ENCODE data around the gene KCTD19. TPM values are rescaled to one million over a fixed set of nuclear protein-coding genes. Genes with fewer than 3 reads are reported as not detected.

The KCTD19 gene
- total RNA-seq, 2 donors from 2014 or later, result 0.67 TPM; not detected in 1

DNA sequence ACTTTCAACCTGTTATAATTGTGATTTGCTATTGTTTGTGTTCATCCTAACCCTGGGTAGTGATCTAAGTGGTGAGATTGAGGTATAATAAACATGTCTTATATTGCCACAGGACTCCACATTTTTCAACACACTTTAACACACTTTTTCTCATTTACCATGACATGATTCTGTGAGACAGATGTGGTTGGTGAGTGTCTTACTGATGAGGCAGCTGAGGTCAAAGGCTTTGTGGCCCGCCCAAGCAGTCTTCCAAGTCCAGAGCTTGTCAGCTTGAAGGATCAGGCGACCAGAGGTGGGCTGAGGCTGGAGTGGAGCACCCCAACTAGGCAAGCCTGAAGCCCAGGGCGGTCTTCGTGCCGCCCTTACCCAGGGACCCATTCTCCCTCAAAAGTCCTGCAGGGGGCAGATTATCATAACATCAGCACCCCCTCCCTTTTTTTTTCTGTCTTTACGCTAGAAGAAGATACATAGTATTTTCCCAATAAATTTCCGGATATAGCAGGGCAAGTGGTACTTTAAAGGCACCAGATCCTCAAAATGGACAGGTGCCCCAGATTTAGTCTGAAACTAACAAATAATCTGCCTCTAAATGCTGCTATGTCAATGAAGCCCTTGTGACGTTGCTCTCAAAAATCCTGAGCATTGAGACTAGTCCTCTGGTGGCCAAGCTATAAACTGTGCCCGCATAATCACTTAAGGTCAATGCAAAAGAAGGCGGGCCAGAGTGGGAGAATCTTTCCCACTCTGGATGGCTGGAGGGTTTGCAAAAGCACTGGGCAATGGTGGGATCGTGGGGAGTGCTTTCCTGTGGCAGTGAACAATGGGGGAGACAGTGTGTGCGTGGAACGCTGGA is 21.1 kb downstream of the KCTD19 start:
- H3K4me3 Mint-ChIP-seq, result no peak overlapping the region
- H3K27ac Mint-ChIP-seq, result no peak overlapping the region
- H3K27me3 Mint-ChIP-seq, result peaks cover 0 to 8% of the 10 kb centered on the region in 2 donors
- no peaks in the 10 kb centered on the region for H3K9me3 Mint-ChIP-seq
- ATAC-seq (no peak), DNase-seq (ENCODE audit: low spot score) (no peak)
- peaks cover 0 to 4% of the 10 kb centered on the region in 2 donors for H3K4me1 Mint-ChIP-seq (ENCODE audit: low read depth in 2 of 2)
- no peaks in the 10 kb centered on the region for H3K36me3 Mint-ChIP-seq

- no peaks in the 10 kb centered on the region for H3K9me3 Mint-ChIP-seq
- no peaks in the 10 kb centered on the region for H3K36me3 Mint-ChIP-seq
- H3K4me3 Mint-ChIP-seq, result no peak overlapping the region
- no peak for DNase-seq (ENCODE audit: low spot score)
- peaks cover 0 to 8% of the 10 kb centered on the region in 2 donors for H3K27me3 Mint-ChIP-seq
- no peak for ATAC-seq
- peak overlapping the region in 1 of 2 donors; percentile 34 for H3K27ac Mint-ChIP-seq
- peaks cover 0 to 4% of the 10 kb centered on the region in 2 donors for H3K4me1 Mint-ChIP-seq (ENCODE audit: low read depth in 2 of 2)
Measured at GRCh38 chr16:67304020-67304419, 22.5 kb downstream of the KCTD19 start.

DNA sequence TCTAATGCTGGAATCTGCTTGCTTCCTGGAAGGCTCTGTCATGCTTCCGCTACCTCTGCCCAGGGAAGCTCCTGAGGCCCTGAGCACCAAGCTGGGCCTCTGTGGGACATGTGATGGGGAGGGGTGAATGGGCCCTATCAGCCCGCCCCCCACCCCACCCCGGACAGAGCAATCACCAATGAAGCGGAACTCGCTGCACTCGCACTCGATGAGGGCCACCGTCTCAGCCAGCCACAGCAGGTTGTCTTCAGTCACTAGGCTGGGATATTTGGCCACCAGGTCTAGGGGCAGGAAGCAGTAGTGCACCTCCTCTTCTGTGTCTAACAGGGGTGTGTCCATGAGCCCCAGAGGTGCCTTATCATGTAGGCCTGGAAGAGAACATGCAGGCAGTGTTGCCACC is 23.6 kb downstream of the KCTD19 start:
- peaks cover 0 to 5% of the 10 kb centered on the region in 2 donors for H3K27me3 Mint-ChIP-seq

DNA sequence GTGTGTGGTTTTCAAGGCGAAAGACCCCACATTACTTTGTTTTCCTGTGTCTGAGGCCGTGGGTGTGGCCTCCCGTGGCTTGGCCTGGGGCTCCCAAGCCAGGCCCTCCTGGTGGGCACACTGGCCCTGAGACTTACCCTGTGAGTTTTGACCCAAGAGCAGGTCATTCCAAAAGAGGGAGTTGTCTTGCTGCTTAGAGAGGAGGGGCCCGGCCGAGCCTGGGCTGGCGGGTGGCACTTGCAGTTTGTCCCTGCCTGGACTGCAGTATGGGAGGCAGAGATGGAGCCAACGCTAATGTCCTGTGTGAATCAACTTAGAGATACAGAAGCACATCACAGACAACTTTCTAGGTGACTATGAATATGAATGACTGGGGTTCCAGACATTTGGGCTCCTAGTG is 24.5 kb downstream of the KCTD19 start:
- Mint-ChIP-seq H3K36me3 (no peaks in the 10 kb centered on the region), H3K27ac (no peak overlapping the region), H3K4me3 (no peak overlapping the region), H3K9me3 (no peaks in the 10 kb centered on the region), H3K4me1 (ENCODE audit: low read depth in 2 of 2) (no peaks in the 10 kb centered on the region), H3K27me3 (peaks cover 0 to 5% of the 10 kb centered on the region in 2 donors)
- ATAC-seq (no peak), DNase-seq (ENCODE audit: low spot score) (no peak)

More for the DNA sequence above, 23.6 kb downstream of the KCTD19 start:
- H3K4me3 Mint-ChIP-seq, result no peak overlapping the region
- H3K9me3 Mint-ChIP-seq, result no peaks in the 10 kb centered on the region
- DNase-seq (ENCODE audit: low spot score) (no peak), ATAC-seq (no peak)
- no peak overlapping the region for H3K27ac Mint-ChIP-seq
- no peaks in the 10 kb centered on the region for H3K4me1 Mint-ChIP-seq (ENCODE audit: low read depth in 2 of 2)
- H3K36me3 Mint-ChIP-seq, result no peaks in the 10 kb centered on the region

DNA sequence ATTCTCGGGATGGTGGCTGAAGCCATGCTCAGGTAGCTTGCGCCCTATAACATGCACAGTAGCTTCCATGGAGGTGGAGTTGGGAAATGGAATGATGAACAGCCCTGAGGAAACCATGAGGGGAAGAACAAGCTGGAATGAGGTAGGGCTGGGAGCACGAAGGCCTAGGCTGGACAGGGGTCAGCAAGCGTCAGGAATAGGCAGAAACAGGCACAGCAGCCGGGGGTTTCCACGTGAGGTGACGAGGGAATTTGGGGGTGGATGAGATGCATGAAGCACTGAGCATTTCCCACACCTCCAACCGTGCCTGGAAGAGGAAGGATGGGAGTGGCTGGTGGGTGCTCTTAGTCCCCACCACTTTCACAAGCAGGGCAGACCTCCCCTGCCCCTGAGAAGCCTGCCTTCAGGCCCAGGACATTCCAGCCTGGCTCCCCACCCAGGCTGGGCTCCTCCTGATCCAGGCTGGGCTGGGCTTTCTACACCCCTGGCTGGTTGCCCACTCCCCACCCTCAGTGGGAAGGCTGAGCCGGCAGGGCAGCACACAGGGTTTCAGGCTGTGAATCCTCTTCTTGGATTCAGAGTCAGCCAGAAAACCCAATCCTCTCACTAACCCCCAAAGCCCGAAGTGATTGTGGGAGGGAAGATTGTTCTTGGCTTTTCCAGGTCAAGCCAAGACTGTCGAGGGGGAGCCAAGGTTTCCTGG is 25.3 kb downstream of the KCTD19 start:
- DNase-seq (ENCODE audit: low spot score) (no peak), ATAC-seq (no peak)
- no peaks in the 10 kb centered on the region for H3K4me1 Mint-ChIP-seq (ENCODE audit: low read depth in 2 of 2)
- no peaks in the 10 kb centered on the region for H3K36me3 Mint-ChIP-seq
- H3K27me3 Mint-ChIP-seq, result peaks cover 0 to 3% of the 10 kb centered on the region in 2 donors
- H3K27ac Mint-ChIP-seq, result no peak overlapping the region
- no peak overlapping the region for H3K4me3 Mint-ChIP-seq
- no peaks in the 10 kb centered on the region for H3K9me3 Mint-ChIP-seq

DNA sequence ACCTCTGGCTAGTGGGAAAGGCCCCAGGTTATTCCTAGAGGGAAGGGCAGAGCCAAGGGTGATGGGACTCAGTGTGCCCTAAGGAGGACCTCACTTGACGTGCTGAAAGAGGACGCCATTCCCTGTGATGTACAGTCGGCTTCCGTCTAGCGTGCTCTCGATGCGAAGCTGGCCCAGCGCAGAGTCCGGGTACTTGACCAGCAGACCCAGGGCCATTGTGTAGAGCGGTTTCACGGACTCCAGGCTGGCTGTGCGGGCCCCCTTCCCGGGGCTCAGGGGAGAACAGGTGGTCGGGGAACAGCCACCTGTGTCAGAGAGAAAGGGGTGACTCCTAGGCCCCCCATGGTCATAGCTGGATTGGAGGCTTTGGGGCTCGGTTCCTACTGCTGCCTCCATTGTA is 27.3 kb downstream of the KCTD19 start:
- DNase-seq (ENCODE audit: low spot score), result no peak
- no peaks in the 10 kb centered on the region for H3K27me3 Mint-ChIP-seq
- ATAC-seq, result no peak
- H3K9me3 Mint-ChIP-seq, result no peaks in the 10 kb centered on the region
- H3K36me3 Mint-ChIP-seq, result no peaks in the 10 kb centered on the region
- peaks cover 0 to 5% of the 10 kb centered on the region in 2 donors for H3K4me1 Mint-ChIP-seq (ENCODE audit: low read depth in 2 of 2)
- H3K4me3 Mint-ChIP-seq, result no peak overlapping the region
- no peak overlapping the region for H3K27ac Mint-ChIP-seq

GRCh38 chr16:67298277-67298676 is 28.3 kb downstream of the KCTD19 start:
- Mint-ChIP-seq H3K4me3 (no peak overlapping the region), H3K9me3 (no peaks in the 10 kb centered on the region), H3K4me1 (ENCODE audit: low read depth in 2 of 2) (peaks cover 0 to 6% of the 10 kb centered on the region in 2 donors)

DNA sequence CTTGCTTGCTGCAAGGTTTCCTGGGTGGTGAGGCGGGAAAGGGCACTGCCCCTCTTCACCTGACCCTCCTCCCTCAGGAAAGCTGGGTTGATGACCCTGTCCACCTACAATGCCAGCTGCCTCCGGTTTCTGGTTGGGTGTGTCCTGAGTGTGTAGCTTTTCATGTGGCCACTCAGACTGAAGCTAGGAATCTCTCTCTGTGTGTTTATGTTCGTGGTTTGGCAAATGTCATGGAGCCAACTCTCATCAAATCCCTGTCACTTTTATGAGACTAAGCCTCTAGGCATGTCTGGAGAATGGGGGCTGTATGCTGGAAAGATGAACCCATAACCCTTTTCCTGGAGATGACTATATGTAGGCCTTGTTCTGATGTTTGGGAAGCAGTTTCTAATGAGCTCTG is 30.1 kb downstream of the KCTD19 start:
- DNase-seq (ENCODE audit: low spot score) (no peak), ATAC-seq (no peak)
- H3K36me3 Mint-ChIP-seq, result no peaks in the 10 kb centered on the region
- peaks cover 0 to 6% of the 10 kb centered on the region in 2 donors for H3K4me1 Mint-ChIP-seq (ENCODE audit: low read depth in 2 of 2)
- no peak overlapping the region for H3K4me3 Mint-ChIP-seq
- H3K9me3 Mint-ChIP-seq, result no peaks in the 10 kb centered on the region
- no peak overlapping the region for H3K27ac Mint-ChIP-seq
- no peaks in the 10 kb centered on the region for H3K27me3 Mint-ChIP-seq

More at GRCh38 chr16:67298277-67298676, 28.3 kb downstream of the KCTD19 start:
- Mint-ChIP-seq H3K36me3 (no peaks in the 10 kb centered on the region), H3K27me3 (no peaks in the 10 kb centered on the region), H3K27ac (no peak overlapping the region)
- no peak for ATAC-seq
- peak; percentile 31 for DNase-seq (ENCODE audit: low spot score)

GRCh38 chr16:67294938-67295361 is 31.6 kb downstream of the KCTD19 start:
- Mint-ChIP-seq H3K9me3 (no peaks in the 10 kb centered on the region), H3K4me3 (no peak overlapping the region), H3K27ac (no peak overlapping the region), H3K4me1 (ENCODE audit: low read depth in 2 of 2) (peaks cover under 1 to 11% of the 10 kb centered on the region in 2 donors), H3K27me3 (no peaks in the 10 kb centered on the region), H3K36me3 (no peaks in the 10 kb centered on the region)
- no peak for ATAC-seq
- DNase-seq (ENCODE audit: low spot score), result peak; percentile 32

GRCh38 chr16:67294171-67294757 is 32.3 kb downstream of the KCTD19 start:
- Mint-ChIP-seq H3K36me3 (no peaks in the 10 kb centered on the region), H3K9me3 (no peaks in the 10 kb centered on the region), H3K27ac (no peak overlapping the region), H3K4me3 (no peak overlapping the region), H3K4me1 (ENCODE audit: low read depth in 2 of 2) (peaks cover 7 to 17% of the 10 kb centered on the region in 2 donors), H3K27me3 (no peaks in the 10 kb centered on the region)
- DNase-seq (ENCODE audit: low spot score) (peak; percentile 55), ATAC-seq (no peak)

DNA sequence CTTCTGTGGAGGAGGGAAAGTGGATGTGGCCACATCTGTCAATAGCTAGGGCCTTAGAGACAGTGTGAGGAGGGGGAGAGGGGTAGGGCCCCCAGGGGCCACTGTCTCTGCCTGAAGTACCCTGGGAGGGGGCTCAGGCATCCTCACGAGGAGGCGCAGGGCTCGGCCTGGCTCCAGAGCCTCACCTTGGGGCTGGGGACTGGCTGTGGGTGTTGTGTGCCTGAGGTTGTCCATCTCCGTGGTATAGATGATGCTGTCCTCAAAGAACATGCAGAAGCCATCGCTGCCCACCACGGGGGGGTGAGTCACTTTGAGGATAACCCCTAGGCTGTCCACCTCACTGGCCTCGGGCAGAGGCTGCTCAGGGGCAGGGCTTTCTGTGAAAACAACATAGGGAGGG is 35.1 kb downstream of the KCTD19 start:
- peaks cover 7 to 17% of the 10 kb centered on the region in 2 donors for H3K4me1 Mint-ChIP-seq (ENCODE audit: low read depth in 2 of 2)
- H3K27ac Mint-ChIP-seq, result no peak overlapping the region
- ATAC-seq (no peak), DNase-seq (ENCODE audit: low spot score) (no peak)
- H3K36me3 Mint-ChIP-seq, result no peaks in the 10 kb centered on the region
- no peaks in the 10 kb centered on the region for H3K9me3 Mint-ChIP-seq
- no peak overlapping the region for H3K4me3 Mint-ChIP-seq
- no peaks in the 10 kb centered on the region for H3K27me3 Mint-ChIP-seq

DNA sequence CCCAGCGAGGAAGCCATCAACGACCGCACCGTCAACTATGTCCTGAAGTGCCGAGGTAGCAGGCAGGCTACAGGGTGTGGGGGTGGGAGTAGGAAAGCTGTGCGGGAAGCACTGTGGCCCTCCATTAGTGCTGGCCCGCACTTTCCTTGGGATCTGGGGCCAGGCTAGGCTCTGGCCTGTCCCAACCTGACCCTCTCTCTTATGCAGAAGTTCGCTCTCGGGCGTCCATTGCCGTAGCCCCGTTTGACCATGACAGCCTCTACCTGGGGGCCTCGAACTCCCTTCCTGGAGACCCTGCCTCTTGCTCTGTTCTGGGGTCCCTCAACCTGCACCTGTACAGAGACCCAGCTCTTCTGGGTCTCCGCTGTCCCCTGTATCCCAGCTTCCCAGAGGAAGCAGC is 38.6 kb downstream of the KCTD19 start:
- no peaks in the 10 kb centered on the region for H3K27me3 Mint-ChIP-seq
- H3K9me3 Mint-ChIP-seq, result no peaks in the 10 kb centered on the region
- H3K36me3 Mint-ChIP-seq, result no peaks in the 10 kb centered on the region
- DNase-seq (ENCODE audit: low spot score) (no peak), ATAC-seq (no peak)
- no peak overlapping the region for H3K27ac Mint-ChIP-seq
- no peak overlapping the region for H3K4me3 Mint-ChIP-seq
- H3K4me1 Mint-ChIP-seq (ENCODE audit: low read depth in 2 of 2), result peaks cover 7 to 11% of the 10 kb centered on the region in 2 donors

DNA sequence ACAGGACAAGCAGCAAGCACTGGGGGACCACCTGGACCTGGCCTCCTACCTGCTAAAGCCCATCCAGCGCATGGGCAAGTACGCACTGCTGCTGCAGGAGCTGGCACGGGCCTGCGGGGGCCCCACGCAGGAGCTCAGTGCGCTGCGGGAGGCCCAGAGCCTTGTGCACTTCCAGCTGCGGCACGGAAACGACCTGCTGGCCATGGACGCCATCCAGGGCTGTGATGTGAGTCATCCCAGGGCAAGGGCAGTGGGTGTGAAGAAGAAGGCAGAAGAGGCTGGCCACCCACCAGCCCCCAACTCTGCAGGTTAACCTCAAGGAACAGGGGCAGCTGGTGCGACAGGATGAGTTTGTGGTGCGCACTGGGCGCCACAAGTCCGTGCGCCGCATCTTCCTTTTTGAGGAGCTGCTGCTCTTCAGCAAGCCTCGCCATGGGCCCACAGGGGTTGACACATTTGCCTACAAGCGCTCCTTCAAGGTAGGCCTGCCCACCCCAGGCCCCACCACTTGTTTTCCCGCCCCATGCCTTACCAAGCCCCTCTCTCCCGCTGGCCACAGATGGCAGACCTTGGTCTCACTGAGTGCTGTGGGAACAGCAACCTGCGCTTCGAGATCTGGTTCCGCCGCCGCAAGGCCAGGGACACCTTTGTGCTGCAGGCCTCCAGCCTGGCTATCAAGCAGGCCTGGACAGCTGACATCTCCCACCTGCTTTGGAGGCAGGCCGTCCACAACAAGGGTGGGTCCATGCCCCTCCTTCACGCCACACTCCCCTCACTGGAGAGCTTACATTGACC is 39.9 kb downstream of the KCTD19 start:
- Mint-ChIP-seq H3K4me1 (ENCODE audit: low read depth in 2 of 2) (peaks cover 7 to 11% of the 10 kb centered on the region in 2 donors), H3K27ac (no peak overlapping the region), H3K9me3 (no peaks in the 10 kb centered on the region), H3K4me3 (no peak overlapping the region), H3K27me3 (no peaks in the 10 kb centered on the region), H3K36me3 (no peaks in the 10 kb centered on the region)
- DNase-seq (ENCODE audit: low spot score), result no peak
- ATAC-seq, result no peak
